Measurements from ENCODE around the gene NUFIP2.
"Not testable (repeated sequence)": the region's sequence is repeated elsewhere in the genome, so short reads cannot be mapped to it uniquely, and the experiment has no call there.

NUFIP2 gene

DNA sequence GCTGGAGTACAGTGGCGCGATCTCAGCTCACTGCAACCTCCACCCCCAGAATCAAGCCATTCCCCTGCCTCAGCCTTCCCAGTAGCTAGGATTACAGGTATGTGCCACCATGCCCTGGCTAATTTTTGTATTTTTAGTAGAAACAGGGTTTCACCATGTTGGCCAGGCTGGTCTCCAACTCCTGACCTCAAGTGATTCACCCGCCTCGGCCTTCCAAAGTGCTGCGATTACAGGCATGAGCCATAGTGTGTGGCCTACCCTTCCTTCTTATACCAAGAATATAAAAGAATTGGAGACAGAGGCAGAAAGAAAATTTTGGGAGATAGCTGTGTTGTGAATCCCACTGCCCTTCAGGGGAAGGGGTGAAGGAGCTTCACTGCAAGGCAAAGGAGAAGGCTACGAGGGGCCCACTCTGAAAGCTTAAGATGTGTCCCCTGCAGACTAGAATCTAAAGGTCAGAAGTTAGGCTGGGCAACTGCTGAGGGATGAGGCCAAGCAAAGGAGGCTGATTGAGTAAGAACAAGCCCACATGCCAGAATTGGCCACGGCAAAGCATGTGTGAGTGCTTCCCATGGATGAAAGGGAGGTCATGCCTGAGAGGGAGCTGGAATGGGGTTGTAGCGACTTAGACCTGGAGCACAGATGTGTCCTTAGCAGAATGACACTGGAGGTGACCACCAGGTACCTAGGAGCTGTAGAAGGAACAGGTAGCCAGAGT lies 55.7 kb downstream of the NUFIP2 start:
- DNase-seq (ENCODE audit: low read depth), result peak; percentile 81

DNA sequence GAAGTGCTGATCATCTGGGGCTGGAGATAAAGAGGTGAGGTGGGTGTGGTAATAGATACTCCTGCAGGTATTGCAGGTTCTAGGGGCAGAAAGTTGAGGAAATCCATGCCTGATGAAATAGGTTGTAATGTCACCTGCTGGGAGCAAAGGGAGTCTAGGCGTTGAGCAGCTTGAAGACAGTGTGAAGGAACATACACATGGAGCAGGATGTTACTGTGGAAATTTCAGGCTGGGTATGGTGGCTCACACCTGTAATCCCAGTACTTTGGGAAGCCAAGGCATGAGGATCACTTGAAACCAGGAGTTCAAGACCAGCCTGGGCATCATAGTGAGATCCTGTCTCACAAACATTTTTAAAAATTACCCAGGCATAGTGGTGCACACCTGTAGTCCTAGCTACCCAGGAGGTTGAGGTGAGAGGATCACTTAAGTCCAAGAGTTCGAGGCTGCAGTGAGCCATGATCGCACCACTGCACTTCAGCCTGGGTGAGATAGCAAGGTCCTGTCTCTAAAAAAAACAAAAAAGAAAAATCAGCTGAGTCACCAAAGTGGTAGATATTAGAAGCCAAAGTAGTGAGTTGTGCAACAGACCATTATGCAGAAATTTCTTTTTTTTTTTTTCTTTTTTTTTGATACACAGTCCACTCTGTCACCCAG lies 56.3 kb downstream of the NUFIP2 start:
- no peak for DNase-seq (ENCODE audit: low read depth)

DNA sequence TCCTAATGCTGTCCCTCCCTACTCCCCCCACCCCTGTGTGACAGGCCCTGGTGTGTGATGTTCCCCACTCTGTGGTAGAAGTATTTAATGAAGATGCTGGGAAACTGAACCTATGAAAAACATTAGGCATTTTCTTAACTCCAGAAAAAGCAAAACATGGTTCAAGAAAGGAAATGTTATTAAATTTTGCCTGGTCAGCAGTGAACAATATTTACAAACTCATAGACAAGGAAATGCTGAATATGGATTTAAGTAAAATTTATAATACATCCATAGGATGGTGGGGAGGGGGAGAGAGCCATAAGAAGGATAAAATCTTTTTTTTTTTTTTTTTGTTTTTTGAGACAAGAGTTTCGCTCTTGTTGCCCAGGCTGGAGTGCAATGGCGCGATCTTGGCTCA lies 58.0 kb downstream of the NUFIP2 start:
- no peak for DNase-seq (ENCODE audit: low read depth)

DNA sequence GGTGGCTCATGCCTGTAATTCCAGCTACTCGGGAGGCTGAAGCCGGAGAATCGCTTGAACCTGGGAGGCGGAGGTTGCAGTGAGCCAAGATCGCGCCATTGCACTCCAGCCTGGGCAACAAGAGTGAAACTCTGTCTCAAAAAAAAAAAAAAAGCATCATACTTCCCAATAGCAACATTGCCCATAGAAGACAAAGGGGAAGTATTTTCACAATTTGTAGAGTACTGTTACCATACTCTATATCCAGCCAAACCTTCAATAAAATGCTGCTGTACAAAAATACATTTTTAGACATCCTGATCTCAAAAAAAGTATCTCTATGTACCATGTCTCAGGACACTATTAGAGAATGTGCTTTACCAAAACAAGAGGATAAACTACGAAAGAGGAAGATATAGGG lies 59.0 kb downstream of the NUFIP2 start:
- not testable (repeated sequence) for DNase-seq (ENCODE audit: low read depth)

DNA sequence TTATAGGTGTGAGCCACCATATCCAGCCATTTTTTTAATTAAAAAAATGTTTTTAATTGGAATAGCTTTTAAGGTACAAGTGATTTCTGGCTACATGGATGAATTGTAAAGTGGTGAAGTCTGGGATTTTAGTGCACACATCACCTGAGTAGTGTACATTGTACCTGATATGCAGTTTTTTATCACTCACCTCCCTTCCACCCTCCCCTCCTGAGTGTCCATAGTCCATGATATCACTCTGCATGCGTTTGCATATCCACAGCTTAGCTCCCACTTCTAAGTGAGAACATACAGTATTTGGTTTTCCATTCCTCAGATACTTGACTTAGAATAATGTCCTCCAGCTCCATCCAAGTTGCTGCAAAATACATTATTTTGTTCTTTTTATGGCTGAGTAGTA lies 60.6 kb downstream of the NUFIP2 start:
- no peak for DNase-seq (ENCODE audit: low read depth)

DNA sequence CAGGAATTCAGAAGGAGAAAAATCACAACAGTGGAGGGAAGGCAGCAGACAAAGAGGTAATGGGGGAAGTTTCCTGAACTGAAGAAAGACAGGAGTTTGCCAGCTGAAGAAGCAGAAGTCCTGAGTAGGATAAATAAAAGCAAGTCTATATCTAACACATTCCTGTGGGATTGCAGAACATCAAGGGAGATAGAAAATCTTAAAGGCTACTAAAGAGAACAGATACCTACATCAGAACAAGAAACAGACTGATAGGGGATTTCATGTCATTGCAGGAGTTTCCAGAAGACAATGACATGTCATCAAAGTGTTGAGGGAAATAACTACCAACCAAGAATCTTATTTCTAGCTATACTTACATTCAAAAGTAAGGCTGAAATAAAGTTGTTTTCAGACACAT lies 68.6 kb downstream of the NUFIP2 start:
- no peak for DNase-seq (ENCODE audit: low read depth)

DNA sequence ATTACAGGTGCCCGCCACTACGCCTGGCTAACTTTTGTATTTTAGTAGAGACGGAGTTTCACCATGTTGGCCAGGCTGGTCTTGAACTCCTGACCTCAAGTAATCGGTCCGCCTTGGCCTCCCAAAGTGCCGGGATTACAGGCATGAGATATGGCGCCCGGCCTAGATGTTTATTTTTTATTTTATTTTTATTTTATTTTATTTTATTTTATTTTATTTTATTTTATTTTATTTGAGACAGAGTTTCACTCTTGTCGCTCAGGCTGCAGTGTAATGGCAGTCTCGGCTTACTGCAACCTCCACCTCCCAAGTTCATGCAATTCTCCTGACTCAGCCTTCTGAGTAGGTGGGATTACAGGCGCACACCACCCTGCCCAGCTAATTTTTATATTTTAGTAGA lies 72.6 kb downstream of the NUFIP2 start:
- not testable (repeated sequence) for DNase-seq (ENCODE audit: low read depth)

DNA sequence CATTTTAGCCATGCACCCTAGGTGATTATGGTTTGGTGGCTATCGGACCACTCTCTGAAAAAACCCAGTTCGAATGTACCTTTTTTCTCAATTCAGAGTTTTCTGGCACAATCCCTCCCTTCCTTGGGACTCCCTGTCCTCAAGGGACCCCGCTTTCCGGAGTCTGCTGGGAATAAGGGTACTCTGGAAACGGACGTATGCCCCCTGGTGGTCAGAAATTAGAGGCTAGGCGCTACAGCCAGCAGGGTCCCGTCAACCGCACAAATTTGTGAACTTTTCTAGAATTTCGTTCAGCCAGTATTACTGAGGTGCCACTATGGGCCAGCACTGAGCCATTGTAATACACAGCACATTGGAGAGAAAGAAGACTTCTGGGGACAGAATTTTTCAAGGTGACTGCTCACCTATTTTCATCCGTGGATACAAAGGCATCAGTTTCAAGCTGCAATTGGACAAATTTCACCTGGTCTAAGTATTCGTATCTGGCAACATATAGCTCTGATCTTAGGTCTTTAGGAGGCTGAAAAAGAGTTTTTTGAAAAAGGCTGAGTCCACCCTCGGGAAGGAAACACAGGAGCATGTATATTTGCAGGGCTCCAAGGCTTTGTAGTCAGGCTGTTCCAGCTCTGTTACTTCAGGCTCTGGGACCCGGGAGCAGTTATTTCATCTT lies 74.4 kb downstream of the NUFIP2 start:
- DNase-seq (ENCODE audit: low read depth), result peak; percentile 79

DNA sequence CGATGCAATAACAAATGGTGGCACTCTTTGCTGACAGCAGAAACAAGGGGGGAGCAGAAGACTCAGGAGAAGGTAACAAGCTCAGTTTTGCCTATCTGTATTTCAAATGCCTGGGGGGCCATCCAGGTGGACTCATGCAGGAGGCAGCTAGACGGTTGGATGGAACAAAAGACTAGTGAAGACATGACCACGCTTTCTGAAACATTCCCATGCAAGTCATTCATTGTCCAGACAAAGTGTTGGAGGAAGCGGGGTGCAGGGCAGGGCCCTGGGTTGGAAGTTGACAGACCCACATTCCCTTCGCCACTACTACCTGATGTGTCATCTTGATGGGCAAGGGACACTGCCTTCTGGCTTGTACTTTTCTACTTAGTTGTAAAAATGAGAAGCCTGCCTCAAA lies 77.1 kb downstream of the NUFIP2 start:
- no peak for DNase-seq (ENCODE audit: low read depth)

DNA sequence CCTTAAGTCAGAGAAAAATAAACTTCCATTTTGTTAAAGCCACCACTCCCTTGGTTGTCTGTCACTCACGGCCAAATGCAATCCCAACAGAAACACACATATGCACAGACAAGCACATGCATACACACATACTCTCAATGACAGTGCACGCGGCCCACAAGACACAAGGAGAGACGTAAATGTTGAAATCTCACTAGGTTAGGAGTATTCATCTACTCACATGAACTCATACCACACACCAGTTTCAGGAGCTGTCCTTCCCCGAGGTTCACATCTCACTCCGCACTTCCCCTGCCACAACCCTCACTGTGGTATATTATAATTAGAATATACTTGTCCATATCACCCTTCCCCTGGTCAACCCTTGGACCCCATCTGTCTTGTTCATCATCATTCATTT lies 77.8 kb downstream of the NUFIP2 start:
- DNase-seq (ENCODE audit: low read depth), result no peak

DNA sequence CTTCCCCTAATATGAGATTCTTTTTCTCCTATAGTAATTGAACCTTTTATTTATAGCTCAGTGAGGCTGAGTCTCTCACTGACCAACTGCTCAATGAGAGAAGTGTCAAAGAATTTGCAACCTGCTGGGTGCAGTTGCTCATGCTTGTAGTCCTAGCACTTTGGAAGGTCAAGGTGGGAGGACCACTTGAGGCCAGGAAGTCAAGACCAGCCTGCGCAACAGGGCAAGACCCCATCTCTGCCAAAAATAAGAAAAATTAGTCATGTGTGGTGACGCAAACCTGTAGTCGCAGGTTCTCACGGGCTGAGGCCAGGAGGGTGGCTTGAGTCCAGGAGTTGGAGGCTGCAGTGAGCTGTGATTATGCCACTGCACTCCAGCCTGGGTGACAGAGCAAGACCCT lies 78.2 kb downstream of the NUFIP2 start:
- no peak for DNase-seq (ENCODE audit: low read depth)

DNA sequence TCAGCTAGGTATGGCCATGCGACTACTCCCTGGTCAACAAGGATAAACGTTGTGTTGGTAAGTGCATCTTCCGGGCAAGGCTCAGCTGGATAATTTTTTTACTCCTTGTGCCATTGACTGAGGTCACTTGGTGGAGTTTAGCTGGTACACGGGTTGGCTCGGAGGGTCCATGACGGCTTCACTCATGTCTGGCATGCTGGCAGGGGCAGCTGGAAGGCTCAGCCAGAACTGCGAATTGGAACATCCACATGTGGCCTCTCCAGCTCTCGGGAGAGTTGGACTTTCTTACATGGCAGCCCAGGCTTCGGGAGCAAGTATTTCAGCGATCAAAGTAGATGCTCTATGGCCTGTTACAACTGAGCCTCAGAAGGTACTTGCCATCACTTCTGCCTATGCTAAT lies 78.8 kb downstream of the NUFIP2 start:
- no peak for DNase-seq (ENCODE audit: low read depth)

DNA sequence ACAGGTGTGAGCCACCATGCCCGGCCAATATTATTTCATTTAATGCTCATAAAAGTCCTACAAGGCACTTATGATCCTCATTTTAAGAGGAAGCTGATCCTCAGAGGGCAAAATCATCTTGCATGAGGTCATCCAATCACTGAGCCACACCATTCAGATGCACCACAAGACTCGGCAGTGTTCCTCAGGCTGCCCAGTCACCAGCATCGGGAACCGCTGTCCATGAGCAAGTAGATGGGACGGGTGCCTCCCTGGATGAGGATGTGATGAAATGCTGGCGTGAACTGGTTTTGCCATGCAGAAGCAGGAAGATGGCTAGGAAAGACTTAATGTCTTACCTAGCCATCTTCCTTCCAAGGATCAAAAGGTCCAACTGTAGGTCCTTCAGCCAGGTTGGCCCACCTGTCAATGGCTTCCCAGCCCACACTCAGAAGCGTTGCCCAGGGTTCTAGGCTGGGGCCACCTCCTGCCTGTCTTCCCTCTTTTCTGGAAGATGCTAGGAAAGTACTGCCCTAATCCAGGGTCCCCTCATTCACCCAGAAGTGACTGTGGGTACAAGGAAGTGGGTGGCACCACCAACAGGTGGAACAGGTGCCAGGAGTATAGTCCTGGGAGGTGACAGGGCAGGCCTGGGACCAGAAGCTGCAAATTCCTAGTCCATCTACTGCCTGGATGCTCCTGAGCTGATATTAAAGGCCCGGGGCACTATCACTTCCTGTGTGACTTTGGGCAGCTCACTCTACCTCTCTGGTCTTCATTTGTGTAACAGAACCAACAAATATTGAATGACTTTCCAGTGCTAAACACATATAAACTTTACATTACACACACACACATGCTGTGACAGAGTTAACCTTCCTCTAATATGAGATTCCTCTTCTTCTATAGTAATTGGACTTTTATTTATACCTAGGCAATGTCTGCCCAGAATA lies 79.5 kb downstream of the NUFIP2 start:
- no peak for DNase-seq (ENCODE audit: low read depth)

DNA sequence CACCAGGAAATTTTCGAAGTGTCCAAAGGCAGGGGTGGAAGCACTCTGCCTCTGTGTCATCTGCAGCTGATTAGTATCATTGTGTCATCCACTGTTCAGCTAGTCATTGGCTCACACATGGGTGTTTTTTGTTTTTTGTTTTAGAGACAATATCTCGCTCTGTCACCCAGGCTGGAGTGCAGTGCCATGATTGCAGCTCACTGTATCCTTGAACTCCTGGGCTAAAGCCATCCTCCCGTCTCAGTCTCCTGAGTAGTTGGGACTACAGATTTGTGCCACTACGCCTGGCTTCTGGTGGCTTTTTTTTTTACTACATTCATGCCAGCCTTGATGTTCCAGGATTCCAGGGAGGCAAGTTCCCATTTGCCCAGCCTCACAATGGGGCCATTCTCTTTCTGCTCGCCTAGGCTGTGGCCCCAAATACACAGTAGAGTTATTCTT lies 81.2 kb downstream of the NUFIP2 start:
- DNase-seq (ENCODE audit: low read depth), result peak; percentile 53

DNA sequence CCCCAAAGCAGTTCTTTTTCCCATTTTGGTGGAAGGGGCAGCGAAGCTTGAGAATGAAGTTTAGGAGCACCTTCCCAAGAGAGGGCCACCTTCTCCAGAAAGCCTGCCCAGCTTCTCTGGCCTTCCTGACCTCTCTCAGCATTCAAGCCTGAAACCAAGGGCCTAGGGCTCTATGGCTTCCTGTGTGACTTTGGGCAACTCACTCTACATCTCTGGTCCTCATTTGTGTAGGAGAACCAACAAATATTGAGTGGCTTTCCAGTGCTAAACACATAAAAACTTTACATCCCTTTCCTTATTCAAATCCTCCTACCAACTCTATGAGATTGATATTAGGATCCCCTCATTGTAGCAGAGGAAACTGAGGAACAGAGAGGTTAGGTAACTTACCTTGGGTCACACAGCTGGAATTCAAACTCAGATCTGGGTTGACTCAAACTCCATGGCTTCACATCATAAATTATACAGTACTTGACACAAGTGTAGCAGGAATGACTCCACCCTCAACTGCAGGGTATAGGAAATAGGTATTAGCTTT lies 81.8 kb downstream of the NUFIP2 start:
- no peak for DNase-seq (ENCODE audit: low read depth)

DNA sequence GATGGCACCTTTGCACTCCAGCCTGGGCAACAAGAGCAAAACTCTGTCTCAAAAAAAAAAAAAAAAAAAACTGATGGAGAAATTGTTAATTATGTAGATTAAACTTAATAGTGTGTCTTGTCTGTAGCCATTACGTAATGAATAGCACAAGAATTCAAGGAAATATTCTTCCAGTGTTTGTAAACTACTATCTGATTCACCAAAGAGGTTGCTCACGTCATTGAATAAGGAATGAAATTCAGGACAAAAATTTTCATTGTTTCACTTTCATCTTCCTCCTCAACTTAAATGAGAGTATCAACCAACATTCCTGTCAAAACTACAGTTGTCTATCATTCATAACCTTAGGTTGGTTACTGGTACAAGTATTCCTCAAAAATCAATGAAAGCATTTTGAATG lies 83.1 kb downstream of the NUFIP2 start:
- no peak for DNase-seq (ENCODE audit: low read depth)

DNA sequence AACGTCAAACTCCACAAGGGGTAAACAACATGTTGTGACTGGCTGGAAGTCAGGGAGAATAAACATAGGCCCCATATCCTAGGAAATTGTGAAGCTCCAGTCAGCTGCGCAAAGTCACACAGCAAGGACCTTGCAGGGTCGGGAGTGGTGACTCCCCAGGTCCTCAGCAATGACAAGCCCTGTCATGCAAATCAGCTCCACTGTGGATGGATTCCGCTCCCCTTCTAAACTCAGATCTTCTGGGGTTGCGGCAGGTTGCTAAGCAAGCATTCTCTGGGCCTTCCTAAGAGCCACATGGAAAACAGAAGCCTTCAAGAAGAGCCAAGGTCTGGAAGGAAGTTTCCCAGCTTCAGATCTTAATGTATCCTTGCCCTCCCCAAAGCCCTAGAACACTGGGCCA lies 84.9 kb downstream of the NUFIP2 start:
- DNase-seq (ENCODE audit: low read depth), result no peak

DNA sequence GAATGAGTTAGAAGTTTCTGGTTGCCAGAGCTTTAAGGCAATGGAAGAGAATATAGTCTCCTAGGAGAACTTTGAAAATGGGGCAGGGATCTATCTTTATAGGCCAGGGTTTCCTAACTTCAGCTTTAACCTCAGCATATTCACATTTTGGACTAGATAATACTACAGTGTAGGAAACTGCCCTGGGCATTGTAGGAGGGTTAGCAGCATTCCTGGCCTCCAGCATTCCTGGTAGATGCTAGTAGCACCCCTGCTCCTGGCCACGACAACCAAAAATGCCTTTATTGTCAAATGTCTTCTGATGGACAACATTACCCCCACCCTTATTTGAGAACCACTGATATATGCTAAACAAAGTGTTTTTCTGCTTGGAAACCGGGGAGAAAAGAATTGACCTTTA lies 86.0 kb downstream of the NUFIP2 start:
- no peak for DNase-seq (ENCODE audit: low read depth)
